Smooth muscle cell (in vitro differentiated cells): ENCODE data around the gene UBIAD1. TPM values are rescaled to one million over a fixed set of nuclear protein-coding genes. Genes with fewer than 3 reads are reported as not detected.

ENCODE experiments used
- DNase-seq: peaks from one replicate; lab custom pipeline; 2025; ENCODE audit not compliant: unreplicated experiment; lab: John Stamatoyannopoulos, UW
- H2AFZ ChIP-seq: fragments of 200-600 bp; sonication (generic); 2 replicates; pipeline ENCODE4 v1.6.0; 2016; ENCODE audit warnings: antibody characterized with exemption, low read depth, mild to moderate bottlenecking
- H3F3A ChIP-seq: fragments of 200-600 bp; sonication (generic); 2 replicates; pipeline ENCODE4 v1.6.0; 2017; ENCODE audit warnings: antibody characterized with exemption, low read depth
- H3K27ac ChIP-seq: fragments of 200-600 bp; sonication (generic); 2 replicates; pipeline ENCODE4 v1.5.1; 2016; ENCODE audit warnings: low read depth, mild to moderate bottlenecking
- H3K27me3 ChIP-seq: fragments of 200-600 bp; sonication (generic); 2 replicates; pipeline ENCODE4 v1.6.1; 2016; ENCODE audit warnings: low read depth, mild to moderate bottlenecking
- H3K36me3 ChIP-seq: fragments of 200-600 bp; sonication (generic); 2 replicates; pipeline ENCODE4 v1.5.1; 2016; ENCODE audit warnings: low read depth
- H3K4me1 ChIP-seq: fragments of 200-600 bp; sonication (generic); 2 replicates; pipeline ENCODE4 v1.5.1; 2016; ENCODE audit warnings: low read depth
- H3K4me2 ChIP-seq: fragments of 200-600 bp; sonication (generic); 2 replicates; pipeline ENCODE4 v1.6.0; 2016; ENCODE audit warnings: mild to moderate bottlenecking
- H3K4me3 ChIP-seq: fragments of 200-600 bp; sonication (generic); 2 replicates; pipeline ENCODE4 v1.5.1; 2016; ENCODE audit warnings: mild to moderate bottlenecking
- H3K79me2 ChIP-seq: fragments of 200-600 bp; sonication (generic); 2 replicates; pipeline ENCODE4 v1.6.0; 2016; ENCODE audit warnings: low read depth, mild to moderate bottlenecking
- H3K9ac ChIP-seq: fragments of 200-600 bp; sonication (generic); 2 replicates; pipeline ENCODE4 v1.6.0; 2016; ENCODE audit warnings: low read depth
- H3K9me3 ChIP-seq: fragments of 200-600 bp; sonication (generic); replicated peaks from 2 replicates; pipeline ENCODE4 v1.5.1; 2016; ENCODE audit warnings: low read depth
- H4K20me1 ChIP-seq: fragments of 200-600 bp; sonication (generic); 2 replicates; pipeline ENCODE4 v1.6.0; 2016; ENCODE audit warnings: low read depth
- CTCF ChIP-seq: fragments of 200-600 bp; sonication (generic); IDR thresholded peaks from 2 replicates; pipeline ENCODE4 v1.5.1; 2017; ENCODE audit warnings: borderline replicate concordance, mild to moderate bottlenecking, antibody characterized with exemption; ENCODE audit not compliant: insufficient read depth, poor library complexity, severe bottlenecking
- WGBS: methylation state at CpG from one replicate; pipeline ENCODE4 v1.1.7; 2016; ENCODE audit warnings: low lambda C conversion rate; 5-methylcytosine and 5-hydroxymethylcytosine counted together
- polyA plus RNA-seq: library from polyadenylated mRNA; unstranded; fragments of >200 nt; fragmentation: Nextera tagmentation; extraction: Ambion mirVana; gene quantifications from 2 replicates; pipeline ENCODE4 v1.2.1, GENCODE V29; 2016
- total RNA-seq: library from RNA; depleted of rRNA; stranded (reverse); fragments of >200 nt; gene quantifications from 2 replicates; pipeline ENCODE4 v1.2.3, GENCODE V29; 2014

Gene UBIAD1
- total and polyA plus RNA-seq, 2 experiments from 2014 or later: 5.8 to 7.9 TPM

DNA sequence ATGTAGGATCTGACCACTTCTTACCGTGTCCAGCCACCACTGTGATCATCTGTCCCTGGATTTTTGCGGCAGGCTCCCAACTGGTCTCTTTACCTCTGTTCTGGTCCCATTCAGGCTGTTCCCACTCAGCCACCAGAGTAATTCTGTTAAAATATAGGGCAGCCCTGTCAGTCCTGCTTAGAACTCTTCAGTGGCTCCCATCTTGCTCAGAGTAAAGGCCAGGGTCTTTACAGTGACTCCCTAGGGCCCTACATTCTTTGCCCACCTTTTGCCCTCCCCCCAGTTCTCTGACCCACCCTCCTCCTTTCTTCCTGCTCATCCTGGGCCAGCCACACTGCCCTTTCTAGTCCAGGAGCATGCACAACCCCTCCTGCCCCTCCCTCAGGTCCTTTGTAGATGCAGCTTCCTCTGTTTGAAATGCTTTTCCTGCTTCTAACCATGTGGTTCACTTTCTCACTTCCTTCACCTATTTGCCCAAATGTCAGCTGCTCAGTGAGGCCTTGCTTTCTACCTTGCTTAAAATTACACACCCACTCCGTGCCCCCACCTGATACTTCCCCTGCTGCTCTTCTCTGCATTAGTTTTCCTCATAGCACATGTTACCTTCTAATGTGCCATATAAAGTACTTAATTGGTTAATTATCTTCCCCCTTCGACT lies 7.8 kb downstream of the UBIAD1 start:
- TF ChIP-seq CTCF: no peak
- WGBS: 96% methylated on average over 4 of the region's 4 CpGs
- peaks cover 5% of the 10 kb centered on the region for H3K79me2 ChIP-seq
- H3F3A ChIP-seq: no peaks in the 10 kb centered on the region
- H3K4me3 ChIP-seq: no peak overlapping the region
- peaks cover 5% of the 10 kb centered on the region for H3K4me1 ChIP-seq
- H3K9ac ChIP-seq: no peak overlapping the region
- H4K20me1 ChIP-seq: peaks cover 5% of the 10 kb centered on the region
- no peak overlapping the region for H3K27ac ChIP-seq
- H3K9me3 ChIP-seq: no peaks in the 10 kb centered on the region
- no peak overlapping the region for H2AFZ ChIP-seq
- no peak overlapping the region for H3K4me2 ChIP-seq
- no peak for DNase-seq
- no peaks in the 10 kb centered on the region for H3K36me3 ChIP-seq
- H3K27me3 ChIP-seq: no peaks in the 10 kb centered on the region

DNA sequence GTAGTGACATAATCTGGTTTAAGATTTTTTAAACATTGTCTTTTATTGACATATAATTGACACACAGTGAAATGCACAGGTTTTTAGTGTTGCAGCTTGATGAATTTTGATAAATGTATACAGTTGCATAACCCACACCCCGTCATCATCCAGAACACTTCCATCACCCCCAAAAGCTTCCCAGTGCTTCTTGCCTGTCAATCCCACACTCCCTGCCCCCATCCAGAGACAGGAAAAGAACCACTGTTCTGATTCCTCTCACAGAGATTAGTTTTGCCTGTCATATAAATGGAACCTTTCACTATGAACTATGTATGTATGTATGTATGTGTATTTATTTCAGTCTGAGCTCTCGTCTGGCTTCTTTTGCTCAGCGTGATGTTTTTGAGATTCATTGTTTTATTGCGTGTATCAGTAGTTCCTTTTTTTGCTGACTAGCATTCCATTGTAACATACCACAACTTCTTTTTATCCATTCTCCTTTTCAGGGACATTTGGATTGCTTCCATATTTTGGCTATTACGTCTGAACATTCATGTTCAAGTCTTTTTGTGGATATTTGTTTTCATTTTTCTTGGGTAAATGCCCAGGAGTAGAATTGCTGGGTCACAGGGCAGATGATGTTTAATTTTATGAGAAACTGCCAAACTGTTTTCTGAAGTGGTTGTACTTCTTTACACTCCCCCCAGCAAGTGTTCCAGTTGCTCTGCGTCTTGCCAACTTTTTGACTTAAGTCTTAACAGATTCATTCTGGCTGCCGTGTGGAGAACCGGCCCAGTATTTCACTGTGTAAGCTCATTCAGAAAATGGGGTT lies 8.7 kb downstream of the UBIAD1 start:
- no peaks in the 10 kb centered on the region for H3K9me3 ChIP-seq
- H3K27me3 ChIP-seq: no peaks in the 10 kb centered on the region
- H3K36me3 ChIP-seq: no peaks in the 10 kb centered on the region
- DNase-seq: no peak
- H3K4me2 ChIP-seq: no peak overlapping the region
- TF ChIP-seq CTCF: no peak
- H3K79me2 ChIP-seq: no peaks in the 10 kb centered on the region
- H3K27ac ChIP-seq: no peak overlapping the region
- no peak overlapping the region for H3K9ac ChIP-seq
- H4K20me1 ChIP-seq: peaks cover 5% of the 10 kb centered on the region
- no peak overlapping the region for H3K4me3 ChIP-seq
- no peaks in the 10 kb centered on the region for H3F3A ChIP-seq
- H2AFZ ChIP-seq: no peak overlapping the region
- H3K4me1 ChIP-seq: peaks cover 11% of the 10 kb centered on the region
- WGBS: 96% methylated on average over 8 of the region's 8 CpGs

- Histone ChIP-seq H2AFZ (no peak overlapping the region), H3K4me1 (peaks cover 17% of the 10 kb centered on the region), H4K20me1 (peaks cover 5% of the 10 kb centered on the region), H3F3A (no peaks in the 10 kb centered on the region), H3K27ac (no peak overlapping the region), H3K4me3 (no peak overlapping the region), H3K4me2 (no peak overlapping the region), H3K9ac (no peak overlapping the region), H3K79me2 (no peaks in the 10 kb centered on the region), H3K36me3 (no peaks in the 10 kb centered on the region), H3K9me3 (no peaks in the 10 kb centered on the region), H3K27me3 (no peaks in the 10 kb centered on the region)
- WGBS: over 99% methylated on average over 6 of the region's 6 CpGs
- no peak for TF ChIP-seq CTCF
- DNase-seq: no peak
These were observed 10.2 kb downstream of the UBIAD1 start for GRCh38 chr1:11283151-11283550.
